HuH-7 (cell line): ENCODE data around the gene HOXD11.
A peak's percentile ranks its signal among the peaks of the same experiment; 100 is the strongest.

Experiments
- DNase-seq: peaks from one replicate; pipeline ENCODE4 v3.0.0; 2011; ENCODE audit warnings: low spot score

Gene HOXD11

DNA sequence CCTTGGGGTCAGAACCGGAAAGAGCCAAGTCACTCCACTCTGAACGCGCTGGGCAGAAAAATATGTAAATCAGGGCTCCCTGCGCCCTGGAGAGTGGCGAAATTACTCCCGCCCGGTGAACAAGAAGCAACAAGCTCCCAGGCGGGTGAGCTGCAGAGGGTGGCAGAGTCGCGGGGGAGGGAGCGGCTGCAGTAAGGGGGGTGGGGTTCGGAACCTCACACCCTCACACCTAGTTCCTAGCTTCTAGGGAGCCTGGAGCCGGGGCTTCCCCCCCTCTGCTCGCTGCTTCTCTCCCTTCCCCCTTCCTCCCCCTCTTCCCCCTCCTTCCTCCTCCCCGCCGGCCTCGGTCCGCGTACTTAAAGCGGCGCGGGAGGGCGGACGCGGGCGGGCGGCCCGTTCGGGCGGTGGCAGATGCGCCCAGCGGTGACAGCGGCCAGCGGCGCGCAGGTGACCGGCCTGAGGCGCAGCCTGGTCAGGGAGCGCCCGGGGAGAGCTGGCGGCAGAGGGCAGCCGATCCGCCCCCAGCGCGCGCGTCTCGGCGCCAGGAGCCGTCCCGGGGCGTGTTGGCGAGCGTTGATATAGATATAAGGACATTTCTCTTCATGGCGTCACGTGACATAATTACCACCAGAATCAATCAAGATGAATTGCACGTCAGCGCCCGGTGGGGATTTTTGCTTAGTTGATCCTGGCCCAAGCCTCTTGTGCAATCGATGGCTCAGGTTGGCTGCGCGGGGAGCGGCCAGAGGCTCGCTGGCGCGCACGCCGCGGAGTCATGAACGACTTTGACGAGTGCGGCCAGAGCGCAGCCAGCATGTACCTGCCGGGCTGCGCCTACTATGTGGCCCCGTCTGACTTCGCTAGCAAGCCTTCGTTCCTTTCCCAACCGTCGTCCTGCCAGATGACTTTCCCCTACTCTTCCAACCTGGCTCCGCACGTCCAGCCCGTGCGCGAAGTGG lies at the start of gene HOXD11:
Gene HOXD11, plus strand, starts transcription at position 700 of the 959 bp plus-strand sequence. Its CDS starts 76 bp downstream, at position 776.
- peak; percentile 74 for DNase-seq

DNA sequence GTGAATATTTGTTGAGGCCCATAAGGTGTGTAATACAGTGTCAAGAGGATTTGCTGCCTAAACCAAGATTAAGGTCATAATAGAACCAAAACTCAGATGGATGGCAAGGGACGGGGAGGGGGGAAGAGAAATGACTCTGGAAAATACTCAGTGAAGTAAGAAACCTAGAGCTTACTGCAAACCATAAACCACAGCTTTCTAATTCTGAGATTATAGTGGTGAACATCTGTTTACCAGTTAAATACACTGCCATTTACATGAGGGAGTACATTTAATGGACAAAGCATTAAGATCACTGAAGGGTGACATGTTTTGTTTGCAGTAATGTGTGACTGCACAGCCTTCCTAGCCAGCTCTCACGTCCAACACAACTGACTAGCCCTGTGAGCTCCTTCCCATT lies 43.1 kb upstream of the HOXD11 start:
- DNase-seq: no peak

DNA sequence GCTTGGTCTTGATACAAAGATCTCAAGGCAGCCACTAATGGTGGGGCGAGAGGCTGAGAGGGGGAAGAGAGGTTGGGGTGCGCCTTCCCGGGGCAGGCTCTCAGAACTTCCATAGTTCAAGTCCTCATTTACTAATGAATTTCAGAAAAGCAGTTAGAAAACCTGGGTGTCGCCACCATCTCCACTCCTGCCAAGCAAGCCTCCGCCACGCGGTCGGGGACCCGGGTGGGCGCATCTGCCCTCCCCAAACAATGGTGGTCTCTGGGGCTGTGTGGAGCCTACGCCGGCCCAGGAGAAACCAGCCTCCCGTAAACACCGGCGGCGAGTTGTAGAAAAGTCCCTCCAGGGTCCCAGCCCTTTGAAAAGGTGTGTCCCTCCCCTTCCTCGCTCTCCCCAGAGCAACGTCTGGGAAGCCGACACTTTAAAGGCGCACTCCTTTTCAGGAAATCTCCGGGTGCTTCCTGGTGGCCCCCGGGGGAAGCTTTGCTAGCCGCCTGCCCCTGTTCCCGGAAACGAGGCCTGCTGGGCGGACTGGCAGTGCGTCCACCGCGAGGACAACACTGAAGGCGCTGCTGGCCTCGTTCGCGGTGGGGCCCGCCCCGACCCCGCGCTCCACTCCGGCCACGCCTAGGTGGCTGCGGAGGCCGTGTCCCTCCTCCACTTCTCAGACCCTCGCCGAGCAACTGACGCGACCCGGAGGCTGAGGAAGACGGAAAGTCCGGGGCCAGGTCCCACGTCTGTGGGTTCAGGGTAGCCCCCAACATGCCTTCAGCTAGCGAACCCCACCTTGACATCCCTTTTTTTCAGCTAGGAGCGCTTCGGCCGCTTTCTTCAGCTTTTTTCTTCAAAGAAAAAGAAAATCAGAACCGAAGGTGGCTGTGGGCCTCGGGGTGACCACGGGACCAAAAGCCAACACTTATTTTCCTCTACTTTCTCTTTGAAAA lies 40.2 kb upstream of the HOXD11 start:
- DNase-seq: no peak

DNA sequence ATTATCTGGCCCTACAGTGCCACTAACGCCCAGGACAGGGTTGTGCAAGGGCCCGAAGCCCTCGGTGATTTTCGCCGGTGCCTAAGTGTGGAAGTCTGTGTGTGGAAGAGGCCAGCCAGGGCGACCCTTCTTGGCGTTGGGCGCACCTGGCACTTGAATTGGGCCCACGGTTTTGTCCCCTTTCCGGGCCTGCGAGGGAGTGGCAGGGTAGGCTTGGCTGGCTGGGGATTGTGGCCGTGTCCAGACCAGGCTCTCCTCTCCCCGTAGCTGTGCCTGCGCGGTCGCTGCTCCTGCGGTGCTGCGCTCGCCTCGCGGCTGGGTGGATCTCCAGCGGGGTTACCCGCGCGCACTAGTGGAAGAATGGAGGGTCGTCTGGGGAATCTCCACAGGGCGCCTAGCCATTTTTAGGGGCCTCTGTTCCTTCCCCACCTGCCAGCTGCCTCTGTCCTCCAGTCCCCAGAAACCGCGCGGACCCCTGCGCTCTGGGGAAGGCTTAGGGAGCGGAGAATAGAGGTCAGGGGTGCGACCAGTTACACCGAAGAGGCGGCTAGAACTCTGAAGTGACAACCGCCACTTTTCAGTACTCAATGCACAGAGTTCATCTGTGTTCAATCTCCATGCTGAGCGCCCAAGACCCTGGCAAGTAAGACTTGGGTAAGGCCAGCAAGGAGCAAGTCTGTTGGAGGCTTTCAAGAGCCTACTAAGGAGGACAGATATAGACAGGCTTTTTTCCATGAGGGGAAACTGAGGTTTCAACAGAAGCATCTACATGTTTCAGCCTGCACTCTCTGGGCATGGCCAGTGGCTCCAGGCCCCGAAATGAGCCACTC lies 39.3 kb upstream of the HOXD11 start:
- DNase-seq: no peak

DNA sequence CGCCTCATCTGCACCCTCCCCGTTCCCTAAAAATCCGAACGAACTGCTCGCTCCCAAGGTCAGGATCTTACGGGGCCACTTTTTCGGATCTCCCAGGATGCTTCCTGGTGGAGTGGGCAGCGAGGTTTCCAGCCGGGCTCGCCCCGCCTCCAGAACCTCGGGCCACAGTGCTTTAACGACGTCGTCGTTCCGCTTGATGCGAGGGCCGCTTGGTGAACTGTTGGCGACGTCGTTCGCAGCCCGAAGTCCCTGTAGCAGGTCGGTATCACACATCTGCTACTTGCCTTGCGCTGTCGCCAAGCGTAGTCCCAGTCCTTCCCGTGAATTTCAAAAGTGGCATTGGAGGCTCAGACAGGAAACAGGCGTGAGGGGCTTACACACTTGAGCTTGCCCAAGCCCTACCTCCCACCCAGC lies 38.7 kb upstream of the HOXD11 start:
- no peak for DNase-seq

DNA sequence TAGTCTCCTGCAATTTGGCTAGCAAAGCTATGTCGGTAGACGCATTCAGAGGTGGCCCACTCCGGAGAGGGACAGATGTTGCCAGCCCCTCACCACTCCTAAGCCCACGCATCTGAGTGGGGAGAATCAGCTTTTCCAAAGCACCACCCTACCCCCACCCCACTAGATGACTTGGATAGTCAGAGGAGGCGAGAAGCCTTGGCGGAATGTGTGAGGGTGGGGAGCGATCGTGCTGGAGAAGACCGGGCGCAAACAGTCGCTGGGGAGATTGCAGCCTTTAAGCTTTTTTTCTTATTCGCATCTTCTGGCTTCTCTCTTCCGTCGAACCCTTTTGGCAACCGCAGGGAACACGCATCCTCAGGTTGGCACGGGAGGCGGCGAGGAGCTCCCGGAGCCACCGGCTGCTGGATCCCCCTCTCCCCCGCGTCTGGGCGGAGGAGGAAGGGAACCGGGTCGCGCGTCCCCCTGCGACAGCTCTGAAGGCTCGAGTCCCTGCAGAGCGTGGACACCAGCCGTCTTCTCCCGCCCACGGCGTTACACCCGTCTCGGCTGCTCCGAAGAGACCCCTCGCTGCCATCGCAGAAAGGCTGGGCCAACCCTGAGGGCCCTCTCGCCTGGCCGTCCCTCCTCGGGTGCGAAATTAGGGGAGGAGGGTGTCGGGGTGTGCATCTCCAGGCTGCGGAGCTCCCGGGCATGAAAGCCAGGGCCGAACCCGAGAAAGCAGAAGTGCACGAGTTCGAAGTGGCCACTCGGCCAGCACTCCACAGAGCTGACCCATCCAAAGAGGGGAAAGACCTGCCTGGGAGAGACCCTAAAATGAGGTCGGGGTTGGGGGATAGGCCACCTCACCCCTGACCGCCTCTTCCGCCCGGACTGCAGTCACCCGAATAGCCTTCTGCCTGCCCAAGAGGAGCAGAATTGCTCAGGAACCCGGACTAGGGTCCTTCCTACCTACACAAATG lies 35.5 kb upstream of the HOXD11 start:
- DNase-seq: no peak

DNA sequence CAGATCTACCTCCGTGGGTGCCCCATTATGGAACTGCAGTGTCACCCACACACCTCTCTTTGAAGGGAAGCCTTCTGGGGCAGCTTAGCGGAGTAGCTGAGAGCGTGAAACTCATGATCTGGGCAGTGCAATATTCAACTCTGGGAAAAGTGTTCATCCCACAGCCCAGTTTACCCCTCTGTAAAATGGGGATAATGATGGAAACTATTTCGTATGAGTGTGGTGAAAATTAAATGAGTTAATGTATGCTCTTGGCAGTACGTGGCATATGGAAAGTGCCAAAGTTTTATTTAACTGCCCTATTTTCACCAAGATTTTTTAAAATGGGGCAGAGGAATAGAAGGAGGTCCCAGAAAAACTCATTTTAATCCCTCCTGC lies 34.8 kb upstream of the HOXD11 start:
- DNase-seq: no peak

DNA sequence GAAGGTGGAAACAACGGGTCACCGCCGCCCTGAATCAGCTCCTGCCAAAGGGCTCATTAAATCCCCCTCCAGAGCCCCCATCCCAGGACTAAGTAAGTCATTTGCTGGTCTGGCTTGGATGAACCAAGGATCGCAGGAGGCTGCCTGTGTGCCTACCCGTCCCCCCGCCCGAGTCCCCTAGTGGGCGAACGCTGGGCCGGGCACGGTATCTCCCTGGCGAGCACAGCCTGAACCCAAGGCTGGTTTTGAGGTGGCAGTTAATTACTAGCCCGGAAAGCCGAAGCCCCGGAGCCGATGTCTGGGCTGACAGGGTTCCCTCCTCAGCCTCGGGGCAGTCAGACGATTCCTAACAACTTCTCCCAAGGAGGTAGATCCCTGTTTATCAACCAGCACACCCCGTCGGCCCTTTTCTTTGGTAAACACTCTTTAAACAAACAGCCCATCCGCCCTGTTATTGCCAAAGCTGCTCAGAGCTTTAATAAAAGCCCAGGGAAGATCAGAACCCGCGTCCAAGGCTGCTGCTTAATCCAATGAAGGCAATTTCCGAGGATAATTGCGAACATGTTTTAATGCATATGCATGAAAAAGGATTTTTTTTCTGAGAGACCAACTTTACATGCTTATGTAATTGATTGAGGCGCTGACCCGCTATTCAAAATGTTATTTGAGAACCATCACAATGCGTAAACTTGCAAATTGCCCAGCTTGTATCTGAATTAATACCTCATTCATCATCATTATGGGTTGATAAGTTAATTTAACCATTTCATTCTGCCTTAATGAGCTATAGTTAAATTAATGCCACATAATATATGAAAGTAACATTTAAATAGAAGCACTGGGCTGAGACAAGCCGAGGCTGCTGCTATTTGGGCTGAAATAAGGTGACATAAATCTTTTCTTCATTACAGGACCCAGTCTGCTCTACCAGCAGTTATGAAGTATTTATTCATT lies 33.9 kb upstream of the HOXD11 start:
- DNase-seq: no peak

DNA sequence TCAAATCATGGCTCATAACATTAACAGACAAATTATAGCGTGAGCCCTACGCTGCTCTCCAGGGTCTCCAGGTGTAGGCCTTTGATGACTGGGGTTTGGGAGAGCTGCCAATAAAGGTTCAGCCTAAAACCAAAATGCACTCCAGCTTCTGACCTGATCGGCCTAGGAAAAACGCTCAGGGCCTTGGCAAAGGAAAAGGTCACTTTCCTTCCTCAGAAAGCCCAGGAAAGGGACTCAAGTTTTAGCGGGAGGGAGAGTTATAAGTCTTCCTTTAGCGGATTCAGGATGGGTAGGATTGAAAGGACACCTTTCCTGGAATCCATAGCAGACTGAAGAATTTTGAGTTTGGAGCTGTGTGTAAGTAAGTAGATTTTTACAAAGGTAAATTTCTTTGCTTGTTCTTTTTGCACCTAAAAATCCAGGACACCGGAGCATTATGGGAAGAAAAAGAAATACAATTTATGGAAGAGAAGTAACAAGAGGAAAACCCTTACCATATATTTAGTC lies 32.1 kb upstream of the HOXD11 start:
- no peak for DNase-seq

DNA sequence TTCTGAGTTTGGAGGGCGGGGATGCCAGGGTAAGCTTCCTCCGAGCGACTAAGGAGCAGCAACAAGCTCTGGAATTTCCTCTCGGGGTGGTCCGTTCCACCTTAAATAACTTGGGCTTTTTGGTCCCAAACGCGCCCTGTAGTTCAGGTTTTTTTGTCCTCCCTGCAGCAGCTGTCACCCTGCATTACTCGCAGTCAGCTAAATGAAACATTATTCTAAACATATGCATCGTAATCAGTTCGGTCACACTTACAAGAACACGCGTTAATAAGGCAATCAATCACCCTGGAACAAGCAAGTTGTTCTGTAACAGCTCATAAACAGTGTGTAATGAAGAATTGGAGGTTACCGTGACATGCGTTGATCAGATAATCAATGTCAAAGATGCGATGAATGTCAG lies 31.6 kb upstream of the HOXD11 start:
- no peak for DNase-seq

DNA sequence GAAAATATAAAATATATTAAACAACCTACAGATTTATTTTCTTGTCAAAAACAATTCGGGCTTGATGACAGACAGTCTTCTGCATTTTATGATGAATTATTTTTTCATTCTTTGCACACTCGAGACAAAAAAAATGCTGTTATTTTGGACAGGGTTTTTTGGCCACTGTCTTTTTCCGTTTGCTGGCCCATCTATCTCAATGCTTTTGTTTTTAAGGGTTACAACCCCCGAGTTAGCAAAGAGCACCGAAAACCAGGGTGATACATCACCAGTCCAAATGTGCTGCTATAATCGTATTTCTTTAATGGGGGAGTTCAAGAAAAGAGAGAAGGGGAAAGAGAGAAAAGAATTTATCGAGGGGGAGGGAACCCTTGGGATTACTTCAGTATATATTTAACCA lies 31.0 kb upstream of the HOXD11 start:
- DNase-seq: no peak

DNA sequence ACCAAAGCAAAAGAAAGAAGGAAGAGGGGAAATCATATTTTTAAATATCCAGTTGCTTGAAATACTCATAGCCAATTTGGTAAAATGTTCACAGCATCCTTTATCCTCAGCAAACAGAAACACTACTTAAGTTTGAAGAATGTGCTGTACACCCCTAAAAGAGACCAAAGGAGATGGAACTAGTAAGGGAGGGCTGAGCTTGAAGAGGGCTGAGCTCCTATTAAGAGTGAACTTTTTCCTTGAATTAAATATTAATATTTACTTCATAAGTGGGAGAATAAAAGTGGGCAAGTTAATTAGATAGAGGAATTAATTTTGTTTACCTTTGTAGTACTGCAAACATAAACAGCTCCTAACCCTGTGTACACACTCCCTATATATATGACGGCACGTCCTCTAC lies 30.3 kb upstream of the HOXD11 start:
- DNase-seq: no peak

DNA sequence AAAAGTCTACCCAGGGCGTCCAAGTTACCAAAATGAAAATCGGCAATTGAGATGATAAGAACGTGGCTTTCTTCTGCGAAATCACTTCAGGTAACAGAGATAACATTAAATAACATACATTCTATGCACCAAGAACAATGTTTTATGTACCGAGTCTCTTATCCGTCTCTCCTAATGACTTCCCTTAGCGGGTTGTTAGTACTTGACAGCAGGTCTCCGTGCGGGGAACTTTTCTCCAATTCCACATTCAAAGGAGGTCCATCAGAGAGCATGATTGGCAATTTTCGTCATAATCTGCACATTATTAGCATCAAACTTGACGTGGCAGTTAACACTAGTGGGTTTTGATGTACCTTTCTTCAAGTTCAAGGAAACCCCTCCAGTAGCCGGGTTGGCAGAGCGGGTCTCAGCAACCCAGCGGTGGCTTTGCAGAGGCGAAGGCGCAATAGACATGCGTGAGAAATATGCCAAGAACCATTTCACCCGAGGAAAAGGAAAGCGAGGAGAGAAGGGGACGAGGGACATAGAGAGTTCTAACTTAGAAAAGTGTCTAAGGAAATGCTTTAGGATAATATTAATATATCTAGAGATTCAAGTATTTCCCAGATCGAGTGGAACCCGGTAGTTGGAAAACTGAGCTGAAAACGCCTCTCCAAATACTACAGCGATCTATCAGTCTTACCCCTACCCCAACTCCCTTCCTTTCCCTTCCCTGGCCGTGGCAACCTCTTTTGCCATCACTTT lies 28.4 kb upstream of the HOXD11 start:
- DNase-seq: no peak

DNA sequence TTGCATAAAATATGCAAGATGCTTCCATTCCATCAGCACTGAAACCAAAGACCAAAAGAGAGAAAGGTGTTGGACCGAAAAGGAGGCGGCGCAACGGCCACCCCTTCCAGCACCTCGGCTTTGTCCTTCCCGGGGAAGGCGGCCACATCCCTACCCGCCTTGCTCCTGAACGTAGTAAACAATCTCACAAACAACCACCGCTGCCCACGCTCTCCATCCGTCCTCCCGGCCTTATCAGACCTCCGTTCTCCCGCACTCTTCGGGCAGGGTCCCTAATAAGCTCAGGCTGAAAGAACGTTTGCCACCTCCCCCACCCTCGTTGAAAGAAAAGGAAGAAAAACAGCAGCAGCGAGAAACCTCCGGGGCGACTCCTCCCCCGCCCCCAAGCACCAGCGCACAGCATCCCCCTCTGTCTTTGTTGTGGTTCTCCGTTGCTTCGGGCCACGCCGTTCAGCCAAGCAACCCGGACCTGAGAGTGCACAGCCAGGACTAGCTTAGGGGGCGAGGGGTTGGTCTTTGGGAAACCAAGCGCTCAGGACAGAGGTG lies 27.7 kb upstream of the HOXD11 start:
- DNase-seq: no peak

DNA sequence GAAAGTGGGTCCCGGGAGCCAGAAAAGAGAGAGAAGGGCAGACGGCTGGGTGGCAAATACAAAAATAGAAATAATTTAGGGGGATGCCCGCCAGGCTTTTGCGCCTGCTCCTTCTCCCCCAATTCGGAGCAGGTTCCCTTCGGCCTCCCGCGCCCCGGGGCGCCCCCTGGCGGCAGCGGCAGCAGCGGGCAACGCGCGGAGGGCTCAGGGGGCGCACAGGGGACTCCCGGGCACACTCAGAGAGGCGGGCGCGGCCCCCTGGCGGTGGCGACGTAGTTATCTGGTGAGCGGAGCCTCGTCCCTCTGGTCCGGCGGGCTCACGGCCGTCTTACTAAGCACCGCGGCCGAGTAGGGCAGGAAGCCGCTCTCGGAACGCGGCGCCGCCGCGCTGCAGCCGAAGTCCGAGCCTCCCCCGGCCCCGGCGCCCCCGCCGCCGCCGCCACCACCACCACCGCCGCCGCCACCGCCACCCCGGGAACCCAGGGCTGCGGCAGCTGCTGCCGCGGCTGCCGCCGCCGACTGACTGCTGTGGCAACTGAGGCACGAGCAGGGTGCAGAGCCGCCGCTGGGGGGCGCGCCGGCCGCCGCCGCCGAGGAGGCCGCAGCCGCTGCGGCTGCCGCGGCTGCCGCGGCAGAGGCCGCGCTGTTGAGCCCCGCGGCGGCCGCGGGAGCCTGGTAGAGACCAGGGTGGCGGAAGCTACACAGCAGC lies 27.1 kb upstream of the HOXD11 start:
- no peak for DNase-seq

DNA sequence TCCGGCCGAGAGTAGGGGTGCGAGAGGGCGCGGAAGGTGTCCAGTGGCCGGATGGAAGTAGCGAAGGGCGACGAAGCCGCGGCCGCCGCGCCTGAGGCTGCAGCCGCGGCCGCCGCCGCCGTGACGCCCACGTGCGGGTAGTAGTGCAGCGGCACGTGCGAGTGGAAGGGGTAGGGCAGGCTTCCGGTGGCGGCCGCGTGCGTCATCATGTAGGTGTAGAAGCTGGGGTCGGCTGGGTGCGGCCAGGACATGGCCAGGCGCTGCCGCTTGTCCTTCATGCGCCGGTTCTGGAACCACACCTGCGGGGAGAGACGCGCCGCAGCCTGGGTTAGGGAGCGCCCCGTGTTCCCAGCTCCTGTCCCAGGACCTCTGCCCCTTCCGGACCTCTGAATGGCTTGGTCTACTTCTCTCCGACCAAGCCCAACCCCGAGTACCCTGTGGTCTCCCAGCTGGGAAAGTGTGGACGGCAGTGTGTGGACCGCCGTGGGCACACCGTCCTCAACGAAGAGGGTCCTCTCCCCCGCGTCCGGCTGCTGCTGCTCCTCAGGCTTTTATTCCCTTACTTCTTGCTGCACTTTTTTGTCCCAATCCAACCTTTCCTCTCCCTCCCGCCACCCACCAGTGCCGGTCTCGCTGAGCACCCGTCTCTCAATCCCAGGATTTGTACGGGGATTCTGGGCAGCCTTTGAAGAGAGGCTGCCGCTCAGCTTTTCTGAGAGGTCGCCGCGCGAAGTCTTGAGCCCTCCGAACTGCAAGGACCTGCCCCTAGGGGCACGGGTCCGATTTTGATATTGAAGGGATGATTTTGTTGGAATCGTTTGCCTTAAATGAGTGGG lies 26.3 kb upstream of the HOXD11 start:
- no peak for DNase-seq

DNA sequence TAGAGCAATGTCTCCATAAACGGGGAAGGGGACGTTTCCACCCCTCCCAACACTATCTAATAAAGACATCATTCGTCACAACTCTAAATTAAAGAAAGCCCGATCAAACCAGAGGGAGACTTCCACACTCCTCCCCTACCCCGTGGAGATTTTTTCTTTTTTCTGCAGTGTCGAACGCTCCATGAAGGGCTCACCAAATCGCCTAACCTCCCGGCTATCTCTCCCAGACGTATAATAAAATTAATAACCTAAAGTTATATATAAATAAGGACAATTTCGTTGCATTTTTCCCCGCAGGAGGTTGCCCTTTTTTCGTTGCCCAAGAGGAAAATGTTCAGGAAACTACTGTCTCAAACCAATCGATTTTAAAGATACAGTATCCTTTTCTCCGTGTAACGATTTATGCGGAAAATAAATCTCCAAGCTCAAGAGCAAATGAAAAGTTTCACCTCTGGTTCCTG lies 25.7 kb upstream of the HOXD11 start:
- DNase-seq: no peak
